DMS153 treated with DMSO at 0.1 percent for 48 hours (cell line): ENCODE measurements around the gene MIR17HG.
A peak's percentile ranks its signal among the peaks of the same experiment; 100 is the strongest.
"Not testable (repeated sequence)": the region's sequence is repeated elsewhere in the genome, so short reads cannot be mapped to it uniquely, and the experiment has no call there.

Experiments
- DNase-seq: peaks from one replicate; lab custom pipeline; 2025; ENCODE audit not compliant: unreplicated experiment; lab: John Stamatoyannopoulos, UW

MIR17HG gene

DNA sequence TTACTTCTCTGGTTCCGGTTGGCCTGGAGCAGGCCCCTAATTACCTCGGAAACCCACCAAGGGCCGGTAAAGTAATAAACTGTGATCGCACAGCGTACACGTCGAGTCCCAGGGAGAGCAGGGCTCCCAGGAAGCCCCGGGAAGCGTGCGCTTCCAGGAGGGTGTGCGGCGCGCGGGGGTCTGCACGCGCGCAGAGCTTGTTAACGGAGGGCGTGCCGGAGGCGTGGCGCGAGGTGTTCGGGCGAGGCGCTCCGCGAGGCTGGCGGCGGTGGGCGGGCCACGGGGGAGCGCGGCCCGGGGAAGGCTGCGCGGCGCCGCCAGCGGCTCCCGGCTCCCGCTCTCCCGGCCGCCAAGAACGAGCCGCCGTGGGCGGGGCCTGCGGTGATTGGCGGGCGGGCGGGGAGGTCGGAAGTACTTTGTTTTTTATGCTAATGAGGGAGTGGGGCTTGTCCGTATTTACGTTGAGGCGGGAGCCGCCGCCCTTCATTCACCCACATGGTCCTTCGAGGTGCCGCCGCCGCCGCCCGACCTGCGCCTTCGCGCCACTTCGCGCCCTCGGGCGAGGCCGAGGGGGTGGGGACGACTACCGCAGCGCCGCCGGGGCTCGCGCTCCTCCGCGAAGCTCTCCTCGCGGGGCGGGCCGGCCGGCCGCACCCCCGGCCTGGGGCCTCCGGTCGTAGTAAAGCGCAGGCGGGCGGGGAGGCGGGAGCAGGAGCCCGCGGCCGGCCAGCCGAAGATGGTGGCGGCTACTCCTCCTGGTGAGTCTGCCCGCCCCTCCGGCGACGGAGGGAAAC lies at the start of gene MIR17HG:
Gene MIR17HG, plus strand, starts transcription at position 486 of the 794 bp plus-strand sequence.
- DNase-seq, result peak; percentile 88

DNA sequence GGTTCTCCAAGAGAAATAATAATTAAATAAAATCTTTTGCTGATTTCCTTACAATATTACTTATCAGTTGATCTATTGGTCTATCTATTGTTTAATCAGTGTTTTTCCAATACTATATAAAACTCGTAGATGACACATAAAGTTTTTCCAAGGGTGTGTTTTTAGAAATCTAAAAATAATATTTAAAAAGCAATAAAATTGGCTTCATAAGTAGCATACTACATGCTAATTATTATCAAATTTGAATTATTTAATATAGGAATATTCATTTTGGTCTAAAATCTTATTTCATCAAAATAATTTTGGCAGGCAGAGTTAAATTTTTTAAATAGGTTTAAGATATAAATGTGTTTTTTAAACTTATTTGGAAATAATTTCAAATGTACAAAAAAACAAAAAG lies 49.4 kb upstream of the MIR17HG start:
- DNase-seq, result no peak

GRCh38 chr13:91302111-91302510 lies 45.4 kb upstream of the MIR17HG start:
- no peak for DNase-seq

GRCh38 chr13:91303031-91303430 lies 44.5 kb upstream of the MIR17HG start:
- DNase-seq, result no peak

- no peak for DNase-seq
Observed at GRCh38 chr13:91304741-91305140, 42.7 kb upstream of the MIR17HG start.

GRCh38 chr13:91305652-91306051 lies 41.8 kb upstream of the MIR17HG start:
- DNase-seq, result no peak

DNA sequence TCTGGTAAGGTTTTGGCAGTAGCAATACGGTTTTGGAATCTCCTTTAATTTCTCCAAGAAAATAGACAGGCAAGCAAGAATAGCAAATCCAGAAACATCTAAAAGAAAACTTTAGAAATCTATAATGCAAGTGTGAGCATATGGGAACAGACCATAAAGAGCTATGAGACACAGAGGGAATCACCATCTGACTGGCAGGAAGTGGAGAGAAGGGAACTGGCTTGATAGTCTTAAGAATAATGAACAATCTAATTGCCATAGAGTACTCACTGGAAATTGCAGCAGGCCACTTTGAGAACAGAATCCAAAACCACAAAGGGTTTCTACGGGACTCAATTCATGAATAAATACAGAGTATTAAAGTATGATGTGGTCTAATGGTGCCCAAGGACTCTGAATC lies 39.6 kb upstream of the MIR17HG start:
- no peak for DNase-seq

GRCh38 chr13:91308299-91308698 lies 39.2 kb upstream of the MIR17HG start:
- DNase-seq, result no peak

- no peak for DNase-seq
Observed at GRCh38 chr13:91311491-91311890, 36.0 kb upstream of the MIR17HG start.

DNA sequence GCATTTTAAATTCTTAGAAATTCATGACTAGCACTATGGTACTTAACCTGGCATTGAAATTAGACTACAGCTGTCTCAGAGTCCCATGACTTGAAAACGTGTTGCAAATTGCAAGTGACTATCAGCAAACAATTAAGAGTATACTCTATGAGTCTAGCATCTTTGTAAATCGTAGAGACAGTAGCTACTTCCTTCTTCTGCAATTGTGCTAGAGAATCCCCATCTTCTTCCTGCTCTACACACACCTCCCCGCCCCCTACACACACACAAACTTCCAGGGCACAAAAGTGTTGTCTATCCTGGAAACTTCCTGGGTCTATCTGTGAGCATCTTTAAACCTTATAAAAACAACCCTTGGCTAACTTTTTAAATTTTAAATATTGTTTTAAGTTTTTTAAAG lies 35.2 kb upstream of the MIR17HG start:
- no peak for DNase-seq

DNA sequence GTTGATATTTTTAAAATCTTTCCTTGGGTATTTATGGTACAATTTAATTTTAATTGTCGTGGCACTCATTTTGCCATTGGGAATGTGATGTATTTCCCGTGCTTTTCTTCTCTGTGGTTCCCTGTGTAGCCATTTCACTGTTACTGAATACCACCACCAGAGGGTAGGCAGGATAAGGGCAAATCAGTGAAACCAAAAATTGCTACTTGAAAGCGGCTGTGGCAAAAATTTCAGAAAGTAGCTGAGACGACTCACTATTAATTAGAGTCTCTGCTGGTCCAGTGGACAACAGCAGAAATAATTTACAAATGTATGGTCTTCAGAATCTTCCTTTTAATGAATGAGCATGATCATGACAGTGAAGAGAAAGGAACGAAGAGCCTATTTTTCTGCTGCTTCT lies 34.4 kb upstream of the MIR17HG start:
- no peak for DNase-seq

GRCh38 chr13:91313581-91313980 lies 33.9 kb upstream of the MIR17HG start:
- DNase-seq, result no peak

- DNase-seq, result no peak
Observed at GRCh38 chr13:91314888-91315287, 32.6 kb upstream of the MIR17HG start.

DNA sequence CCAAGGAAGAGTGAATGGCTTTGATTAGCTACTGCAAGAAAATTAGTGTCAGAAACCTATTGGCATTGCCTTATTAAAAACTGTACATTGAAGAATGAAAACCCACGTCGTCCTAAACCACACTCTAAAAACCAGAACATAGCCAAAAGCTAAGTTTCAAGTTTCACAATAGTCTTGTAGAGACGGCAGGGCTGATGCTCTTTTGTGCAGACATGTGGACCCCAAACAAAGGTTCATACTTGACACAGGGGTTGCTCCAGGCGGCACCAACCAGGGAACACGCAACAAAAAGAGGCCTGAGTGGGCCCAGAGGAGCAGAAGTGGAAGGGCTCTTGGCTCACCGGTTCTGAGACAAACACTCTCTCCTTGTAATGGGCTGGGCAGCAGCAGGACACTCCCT lies 28.6 kb upstream of the MIR17HG start:
- DNase-seq, result no peak

GRCh38 chr13:91319996-91320395 lies 27.5 kb upstream of the MIR17HG start:
- no peak for DNase-seq

GRCh38 chr13:91320990-91321389 lies 26.5 kb upstream of the MIR17HG start:
- DNase-seq, result not testable (repeated sequence)

- DNase-seq, result no peak
Observed at GRCh38 chr13:91323349-91323748, 24.1 kb upstream of the MIR17HG start.

DNA sequence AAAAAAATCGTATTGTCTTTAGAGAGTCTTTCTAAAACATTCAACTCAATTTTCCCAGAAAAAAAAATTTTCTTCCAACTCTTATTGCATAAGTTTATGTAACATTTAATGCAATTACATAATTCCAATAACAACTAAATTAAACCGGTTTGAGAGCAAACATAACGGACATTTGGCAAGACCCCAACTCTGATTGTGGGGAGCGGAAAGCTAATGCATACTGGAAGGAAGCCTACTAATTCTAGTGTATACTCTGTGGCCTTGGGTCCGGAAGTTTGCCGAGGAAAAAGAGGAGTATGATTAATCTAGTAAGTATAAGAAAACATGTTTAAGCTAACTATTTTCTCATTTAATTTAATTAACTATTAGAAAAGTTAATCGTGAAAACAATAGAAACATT lies 21.3 kb upstream of the MIR17HG start:
- no peak for DNase-seq

DNA sequence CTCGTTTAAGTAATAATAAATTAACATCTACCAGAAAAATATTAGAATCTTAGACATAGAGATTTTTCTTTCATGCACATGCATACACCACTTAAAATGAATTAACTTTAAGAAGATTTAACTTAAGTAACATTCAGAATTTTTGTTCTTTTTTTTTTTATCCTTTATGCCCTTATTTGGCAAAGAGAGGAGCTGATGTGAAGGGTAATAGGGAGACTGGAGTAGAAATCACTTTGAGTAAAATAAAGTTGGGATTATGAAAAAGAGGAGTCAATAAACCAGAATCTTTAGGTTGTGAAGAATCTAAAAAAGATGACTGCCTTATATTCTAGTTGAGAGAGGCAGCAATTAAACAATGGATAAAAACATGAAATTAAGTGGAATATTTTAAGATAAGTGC lies 18.8 kb upstream of the MIR17HG start:
- DNase-seq, result no peak

DNA sequence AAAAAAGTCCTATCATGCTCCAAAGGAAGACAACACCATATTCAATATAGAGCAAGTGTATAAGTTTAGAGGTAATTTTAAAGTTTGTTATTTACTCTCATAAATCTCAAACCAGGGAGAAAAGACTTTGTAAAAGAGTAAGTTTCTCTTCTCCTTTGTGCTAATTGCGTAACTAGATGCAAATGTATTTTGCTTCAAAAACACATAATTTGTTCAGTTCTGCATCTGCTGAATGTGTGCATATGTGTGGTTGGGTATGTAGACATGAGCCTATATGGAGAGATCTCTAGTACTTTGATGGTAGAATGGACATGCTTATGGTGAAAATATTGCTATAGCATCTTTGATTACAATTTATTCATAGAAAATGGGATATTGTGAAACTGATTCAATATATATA lies 17.8 kb upstream of the MIR17HG start:
- no peak for DNase-seq

- DNase-seq, result no peak
Observed at GRCh38 chr13:91331047-91331915, 16.2 kb upstream of the MIR17HG start.

DNA sequence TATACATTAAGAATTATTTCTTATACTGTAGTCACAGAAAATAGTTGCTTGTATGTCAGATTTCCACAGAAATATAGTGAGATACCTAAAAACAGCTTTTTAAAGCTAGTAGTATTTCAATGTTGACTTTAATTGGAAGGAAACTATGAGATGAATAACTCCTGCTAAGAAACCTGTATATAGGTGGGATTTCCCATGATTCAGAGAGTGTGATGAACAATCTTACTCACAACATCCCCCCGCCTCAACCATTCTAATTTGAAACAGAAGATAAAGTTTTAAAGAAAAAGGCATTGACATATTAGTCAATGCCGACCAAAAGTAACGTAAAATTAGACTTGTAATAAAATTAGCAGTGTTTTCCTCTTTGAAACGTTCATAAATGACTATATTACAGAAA lies 1.4 kb upstream of the MIR17HG start:
- DNase-seq, result no peak
